Urothelium cell line (cell line): ENCODE results near the gene GPRC6A.

Source experiments
- DNase-seq: peaks from one replicate; pipeline ENCODE4 v3.0.0; 2011; ENCODE audit warnings: low spot score, mixed read lengths
- FAIRE-seq: peaks from 2 replicates; lab custom pipeline; 2011; peaks lifted over from hg19 to GRCh38; lab: Jason Lieb, UNC

The GPRC6A gene

DNA sequence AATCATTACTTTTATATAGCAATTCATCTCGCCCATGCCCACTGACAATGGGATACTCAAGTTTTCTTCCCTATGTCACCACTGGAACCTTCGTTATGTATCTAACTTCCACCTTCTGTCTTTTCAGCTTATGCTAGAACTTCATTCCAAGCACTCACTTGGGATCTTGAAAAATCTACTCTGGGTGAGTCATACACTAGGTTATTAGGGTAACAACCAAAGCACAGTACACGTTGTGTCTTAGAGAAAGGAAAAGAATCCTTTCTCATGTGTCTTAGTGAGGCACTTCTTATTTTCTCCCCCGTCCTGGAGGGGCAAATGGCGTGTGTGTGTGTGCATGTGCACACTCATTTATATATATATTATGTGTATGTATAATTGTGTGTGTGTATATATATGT lies 45.0 kb downstream of the GPRC6A start:
- DNase-seq = no peak
- FAIRE-seq = no peak

DNA sequence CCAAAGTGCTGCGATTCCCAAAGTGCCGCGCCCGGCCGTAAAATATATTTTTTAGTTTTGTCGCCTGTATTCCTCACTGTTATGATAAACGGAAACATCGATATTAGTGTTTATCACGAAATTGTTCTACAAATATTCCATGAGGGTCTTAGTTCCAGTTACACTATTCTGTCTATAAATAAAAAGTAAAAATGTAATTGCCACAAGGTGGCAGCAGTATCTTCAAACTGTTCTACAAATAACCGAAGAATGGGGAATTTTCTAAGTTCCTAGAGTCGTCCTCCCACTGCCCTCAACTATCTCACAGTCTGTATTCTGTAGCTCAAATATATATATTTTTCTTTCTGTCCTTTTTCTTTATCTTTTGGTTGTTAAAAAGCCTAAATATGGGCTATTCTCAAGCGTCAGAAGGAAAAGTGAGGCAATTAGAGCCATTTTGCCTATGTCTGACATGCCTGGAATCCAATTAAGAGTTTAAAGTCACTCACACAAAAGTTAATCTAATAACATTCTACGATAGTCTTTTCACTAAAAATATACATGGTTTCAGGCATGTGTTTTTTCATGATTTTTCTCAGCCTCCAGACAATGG lies 49.2 kb downstream of the GPRC6A start:
- DNase-seq (peak; percentile 13), FAIRE-seq (no peak)

DNA sequence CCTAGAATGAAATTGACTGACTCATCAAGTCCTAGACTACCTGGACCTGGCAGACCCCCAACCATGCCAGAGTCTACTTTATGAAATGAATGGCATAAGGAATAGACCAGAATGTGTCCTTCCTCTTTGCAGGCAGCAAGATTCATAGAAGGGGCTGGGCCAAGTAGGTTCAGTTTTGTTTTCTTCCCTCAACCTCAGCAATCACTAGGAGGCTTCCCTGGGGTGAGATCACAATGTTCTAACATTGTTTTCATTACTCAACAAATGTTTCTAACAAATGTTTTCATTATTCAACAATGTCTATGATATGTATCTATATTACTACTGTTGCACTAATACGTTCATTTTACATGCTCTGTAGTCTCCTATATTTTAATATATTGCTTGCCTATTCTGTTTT lies 55.0 kb downstream of the GPRC6A start:
- no peak for FAIRE-seq

DNA sequence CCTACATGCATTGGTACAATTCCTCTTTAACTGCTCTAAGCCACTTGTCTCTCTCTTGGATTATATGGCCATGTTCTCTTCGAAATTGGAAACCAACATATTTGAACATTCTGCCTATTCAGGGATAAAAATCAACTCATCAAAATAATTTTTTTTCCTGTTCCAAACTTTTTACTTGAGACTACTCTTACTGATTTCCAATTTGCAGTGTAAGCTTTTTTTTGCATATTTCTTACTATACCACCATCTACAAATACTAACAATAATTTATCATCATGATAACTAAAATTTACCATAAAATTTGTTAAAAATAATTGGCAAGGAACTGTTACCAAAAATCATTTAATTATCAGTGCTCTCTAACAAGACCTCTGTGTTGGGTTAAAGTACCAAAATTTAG lies 56.4 kb downstream of the GPRC6A start:
- DNase-seq (no peak), FAIRE-seq (no peak)

More for the DNA sequence above, 55.0 kb downstream of the GPRC6A start:
- no peak for DNase-seq

DNA sequence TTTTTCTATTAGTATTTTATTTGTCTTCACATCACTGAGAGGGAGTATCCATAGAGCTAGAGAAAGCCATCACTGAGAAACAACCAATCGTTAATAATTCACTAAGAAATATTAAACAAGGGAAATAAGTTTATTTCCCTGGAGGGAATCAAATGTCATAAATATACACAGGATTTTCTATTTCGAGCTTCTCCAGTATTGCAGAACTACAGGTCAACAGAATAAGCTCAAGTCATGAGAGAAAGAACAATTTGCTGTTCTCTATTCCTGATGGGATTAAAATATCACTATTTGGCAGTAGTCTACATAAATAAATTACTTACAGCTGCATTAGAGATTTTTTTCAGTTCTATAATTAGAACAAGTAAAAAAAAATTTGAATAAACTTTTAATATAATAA lies 61.2 kb downstream of the GPRC6A start:
- FAIRE-seq (no peak), DNase-seq (no peak)

DNA sequence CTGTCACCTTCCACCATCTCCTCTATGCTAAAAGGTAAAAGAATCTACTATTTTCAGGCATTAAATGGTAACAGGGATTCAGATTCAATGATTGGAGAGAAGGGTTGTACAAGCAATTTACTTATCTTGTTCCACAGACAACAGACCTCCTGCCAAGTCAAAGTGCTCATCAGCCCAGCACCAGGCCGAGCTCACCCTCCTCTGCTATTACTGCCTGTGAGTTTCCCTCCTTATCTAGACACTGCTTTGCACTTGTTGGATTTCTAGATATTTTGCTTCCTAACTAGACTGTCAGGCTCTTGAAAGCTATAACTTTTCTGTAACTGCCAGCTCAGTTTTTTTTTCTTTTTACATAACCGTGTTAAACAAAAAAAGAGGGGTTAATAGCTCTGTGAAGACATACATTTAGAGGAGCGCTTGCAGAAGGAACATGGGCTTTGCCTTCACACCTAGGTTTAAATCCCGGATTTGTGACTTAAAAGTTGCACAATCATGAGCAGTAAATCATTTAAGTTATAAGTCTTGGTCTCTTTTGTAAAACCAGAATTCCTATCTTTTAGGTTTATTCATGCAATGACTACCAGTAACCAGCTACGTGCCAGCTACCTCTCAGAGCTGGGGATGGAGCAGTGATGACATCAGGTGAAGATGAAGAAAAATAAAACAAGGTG lies 62.2 kb downstream of the GPRC6A start:
- FAIRE-seq (no peak), DNase-seq (no peak)

DNA sequence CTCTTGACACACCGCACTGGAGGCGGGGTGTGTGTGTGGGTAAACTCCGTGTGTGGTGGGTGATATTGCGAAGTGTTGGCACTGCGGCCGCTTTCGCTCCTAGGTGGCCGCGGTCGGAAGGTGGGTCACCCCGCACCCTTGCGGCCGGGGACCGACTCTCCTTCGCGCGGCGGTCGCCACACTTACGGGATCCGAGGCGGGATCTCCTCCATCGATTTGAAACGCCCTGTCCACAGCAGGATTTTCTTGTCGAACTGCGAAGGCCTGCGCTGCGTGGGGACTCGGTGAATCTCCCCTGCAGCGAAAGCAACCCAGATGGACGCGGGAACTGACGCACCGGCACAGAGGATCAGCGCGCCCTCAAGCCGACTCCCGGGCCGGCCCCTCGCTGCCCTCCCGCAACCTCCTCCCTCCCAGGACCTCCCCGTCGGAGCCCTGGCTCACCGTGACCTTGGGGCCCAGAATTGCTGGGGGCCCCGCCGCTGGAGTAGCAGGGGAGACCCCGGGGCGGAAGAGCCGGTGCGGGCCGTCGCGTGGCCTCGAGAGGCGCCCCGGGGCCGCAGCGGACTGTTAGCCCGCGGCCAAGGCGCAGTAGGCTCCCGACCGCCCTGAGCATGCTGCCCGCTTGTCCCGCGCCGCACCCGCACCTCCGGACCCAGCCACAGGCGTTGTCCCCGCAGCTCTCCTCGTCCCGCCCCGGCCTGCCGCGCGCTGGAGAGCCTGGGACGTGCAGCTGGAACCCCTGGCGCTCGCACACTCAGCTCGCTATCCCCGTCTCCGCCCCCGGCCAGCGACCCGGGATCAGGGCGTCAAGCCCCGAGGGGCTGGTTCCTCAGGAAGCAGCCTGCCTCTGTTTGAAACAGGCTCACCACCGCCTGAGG lies 63.7 kb downstream of the GPRC6A start, which contains the start of gene FAM162B:
Gene FAM162B (minus strand): TSS at position 759 of the 881 bp plus-strand sequence. CDS start 143 bp downstream, at position 616.
- no peak for DNase-seq
- no peak for FAIRE-seq

DNA sequence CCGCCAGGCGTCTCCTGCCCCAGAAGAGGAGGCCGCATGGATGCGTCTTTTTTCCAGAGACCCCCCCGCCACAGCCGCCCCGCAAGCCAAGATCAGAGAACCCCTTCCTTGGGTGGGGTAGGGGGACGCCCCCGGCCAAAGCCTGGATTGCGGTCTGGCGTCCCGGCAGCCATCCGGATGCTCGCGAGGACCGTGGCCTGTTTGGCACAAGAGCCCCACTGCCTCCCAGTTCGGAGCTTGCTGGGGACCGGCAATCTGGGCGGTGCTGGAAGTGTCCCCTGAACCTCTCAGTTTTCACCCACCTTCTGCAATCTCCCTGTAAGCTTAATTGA lies 64.3 kb downstream of the GPRC6A start:
- FAIRE-seq (no peak), DNase-seq (no peak)

DNA sequence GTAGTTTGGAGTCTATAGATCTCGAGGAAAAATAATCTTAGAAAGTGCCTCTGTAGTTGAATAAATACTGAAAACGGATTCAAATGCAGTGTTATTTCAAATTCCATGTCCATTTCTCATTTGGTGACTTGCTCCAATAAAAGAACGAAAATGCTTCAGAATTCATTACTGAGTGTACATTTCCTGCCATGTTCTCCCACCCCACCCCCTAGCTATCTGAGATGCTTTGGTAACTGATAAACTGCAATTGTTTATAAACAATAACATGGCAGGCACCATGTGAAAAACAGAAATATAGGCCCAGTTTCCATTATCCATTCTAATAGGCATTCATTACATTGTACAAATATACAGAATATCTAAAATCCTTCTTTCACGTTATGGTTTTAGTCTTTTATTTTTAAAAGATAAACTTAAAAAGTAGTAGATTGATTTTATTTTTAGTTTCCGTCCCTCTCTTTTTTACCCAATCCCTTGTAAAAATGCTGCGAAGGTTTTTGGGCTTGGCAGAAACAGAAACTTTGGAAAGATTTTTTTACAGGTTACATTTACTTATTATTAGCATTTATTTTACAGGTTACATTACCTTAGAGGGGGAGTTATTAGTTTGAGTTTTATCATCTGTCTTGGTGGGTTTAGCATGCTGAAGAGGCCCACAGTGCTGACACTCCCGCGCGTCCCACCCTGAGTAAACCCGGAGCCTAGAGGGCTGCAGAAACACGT lies 64.8 kb downstream of the GPRC6A start:
- FAIRE-seq (no peak), DNase-seq (no peak)

DNA sequence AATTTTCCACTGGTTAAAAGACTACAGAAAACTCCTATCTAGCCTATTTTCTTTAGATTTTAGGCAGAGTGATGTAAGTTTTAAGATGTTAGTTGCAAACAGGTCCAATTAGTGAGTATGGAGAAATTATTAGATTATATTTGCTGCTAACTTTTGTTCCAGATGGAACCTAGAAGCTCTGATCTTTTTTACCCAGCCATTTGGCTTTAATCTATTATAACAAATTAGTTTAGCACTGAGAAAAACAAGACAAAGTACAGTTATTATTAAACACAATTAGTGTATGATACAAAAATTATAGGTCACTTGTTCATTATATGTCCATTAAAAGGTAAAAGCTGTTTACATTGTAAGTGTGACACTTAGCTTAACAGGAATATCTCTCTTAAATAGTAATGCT lies 65.8 kb downstream of the GPRC6A start:
- FAIRE-seq (no peak), DNase-seq (no peak)

DNA sequence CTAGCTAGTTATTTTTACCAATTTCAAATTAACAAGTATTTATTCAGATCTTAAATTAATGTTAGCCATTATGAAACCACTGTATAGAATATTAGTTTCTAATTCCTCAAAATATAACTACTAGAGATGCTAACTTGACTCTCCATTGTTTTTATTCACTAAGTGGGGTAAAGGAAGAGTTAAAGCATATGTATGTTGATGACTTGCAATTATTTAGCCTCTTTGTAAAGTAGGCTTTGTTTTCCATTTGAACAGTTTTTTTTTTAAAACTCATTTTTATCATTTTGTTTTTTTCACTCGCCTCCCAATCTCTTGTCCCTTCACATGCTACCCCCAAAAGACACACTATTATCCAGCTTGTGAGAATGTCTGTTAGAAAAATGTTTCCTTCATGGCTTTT lies 66.6 kb downstream of the GPRC6A start:
- no peak for DNase-seq
- FAIRE-seq = no peak

DNA sequence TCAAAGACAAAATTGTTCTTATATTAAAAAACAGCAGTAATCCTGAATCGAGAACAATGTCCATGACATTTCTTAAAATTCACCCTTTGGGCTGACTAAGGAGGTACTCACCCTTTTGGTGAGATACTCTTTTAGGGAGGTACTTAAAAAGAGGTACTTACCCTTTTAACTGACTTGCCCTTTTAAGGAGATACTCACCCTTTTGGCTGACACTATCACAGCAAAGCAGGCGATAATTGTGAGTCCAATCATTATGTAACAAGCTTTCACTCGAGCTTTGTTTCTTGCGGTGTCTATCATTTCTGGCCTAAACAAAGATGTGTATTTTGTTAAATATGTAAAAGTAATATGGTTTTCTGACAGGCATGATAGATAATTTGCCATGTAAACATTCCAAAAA lies 67.1 kb downstream of the GPRC6A start:
- no peak for DNase-seq
- FAIRE-seq = no peak

DNA sequence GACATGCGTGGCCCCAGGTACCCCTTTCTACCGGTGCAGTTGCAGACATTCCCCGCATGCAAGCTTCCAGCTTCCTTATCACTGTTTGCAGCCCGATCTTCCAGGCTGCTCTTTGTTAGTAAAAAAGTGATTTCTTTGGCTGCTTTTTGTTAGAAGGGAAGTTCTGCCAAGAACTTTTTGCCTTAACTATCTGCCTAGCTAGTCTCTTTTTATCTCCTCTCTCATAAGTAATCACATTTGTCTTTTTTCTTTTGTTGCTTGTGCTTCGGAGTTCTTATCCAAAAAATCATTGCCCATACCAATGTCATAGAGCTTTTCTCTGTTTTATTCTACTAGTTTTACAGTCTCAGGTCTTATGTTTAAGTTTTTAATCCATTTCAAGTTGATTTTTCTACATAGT lies 83.7 kb downstream of the GPRC6A start:
- FAIRE-seq (no peak), DNase-seq (no peak)
